CD14-positive monocyte (primary cell): Measurements from ENCODE around the gene GALNT14. TPM values are rescaled to one million over a fixed set of nuclear protein-coding genes. Genes with fewer than 3 reads are reported as not detected.

ENCODE experiments used
- DNase-seq, 3 donors: peaks; one replicate each; pipeline ENCODE4 v3.0.0-alpha.2; 2011 to 2022
- H2AFZ ChIP-seq: 2 replicates; pipeline ENCODE4 v1.6.0; 2012; ENCODE audit warnings: mild to moderate bottlenecking, low read depth, low read length, inconsistent platforms; ENCODE audit not compliant: insufficient read depth, poor library complexity, severe bottlenecking
- H3K27ac ChIP-seq, 2 donors: 1 replicate in 1 of 2; 2 replicates in 1 of 2; pipeline ENCODE4 v1.5.1; 2012 to 2013; ENCODE audit warnings: low read length in 2 of 2, control low read depth in 1 of 2, inconsistent platforms in 1 of 2, low read depth in 1 of 2, mild to moderate bottlenecking in 1 of 2
- H3K27me3 ChIP-seq, 2 donors: one replicate each; pipeline versions ENCODE4 v1.6.0 to v1.6.1; 2011 to 2013; ENCODE audit warnings: low read length in 2 of 2; ENCODE audit not compliant: control insufficient read depth in 2 of 2, insufficient read depth in 2 of 2
- H3K36me3 ChIP-seq, 2 donors: replicated peaks in 1 of 2; 1 replicate in 1 of 2; 2 replicates in 1 of 2; pipeline versions ENCODE4 v1.5.1 to v1.6.1; 2012 to 2013; ENCODE audit warnings: low read length in 2 of 2, control low read depth in 1 of 2, inconsistent platforms in 1 of 2, mild to moderate bottlenecking in 1 of 2; ENCODE audit not compliant: insufficient read depth in 2 of 2, control insufficient read depth in 1 of 2
- H3K4me1 ChIP-seq, 2 donors: 1 replicate in 1 of 2; 2 replicates in 1 of 2; pipeline versions ENCODE4 v1.5.1 to v1.6.1; 2012 to 2013; ENCODE audit warnings: low read length in 2 of 2, control low read depth in 1 of 2, inconsistent platforms in 1 of 2, mild to moderate bottlenecking in 1 of 2, moderate library complexity in 1 of 2; ENCODE audit not compliant: insufficient read depth in 2 of 2, control insufficient read depth in 1 of 2
- H3K4me2 ChIP-seq: replicated peaks from 2 replicates; pipeline ENCODE3; 2012; ENCODE audit warnings: low read length, moderate library complexity, mild to moderate bottlenecking; ENCODE audit not compliant: poor library complexity, severe bottlenecking; ENCODE audit errors: extremely low read depth
- H3K4me3 ChIP-seq, 3 experiments: fragments of 200-600 bp in 1 of 3; sonication (generic) in 1 of 3; replicated peaks in 1 of 3; 1 replicate in 2 of 3; 2 replicates in 1 of 3; pipeline ENCODE4 v1.5.1; 2011 to 2013; ENCODE audit warnings: low read length in 3 of 3, mild to moderate bottlenecking in 3 of 3, control low read depth in 2 of 3, low read depth in 2 of 3, inconsistent platforms in 1 of 3, moderate library complexity in 1 of 3
- H3K79me2 ChIP-seq: 2 replicates; pipeline ENCODE4 v1.6.0; 2012; ENCODE audit warnings: mild to moderate bottlenecking, control low read depth, inconsistent platforms, low read length, moderate library complexity; ENCODE audit not compliant: insufficient read depth
- H3K9ac ChIP-seq: 2 replicates; pipeline ENCODE4 v1.6.0; 2017; ENCODE audit warnings: low read length, mild to moderate bottlenecking; ENCODE audit not compliant: insufficient read depth, poor library complexity, severe bottlenecking
- H3K9me3 ChIP-seq, 2 donors: replicated peaks in 1 of 2; 1 replicate in 1 of 2; 2 replicates in 1 of 2; pipeline versions ENCODE4 v1.5.1 to v1.6.1; 2012 to 2013; ENCODE audit warnings: low read length in 2 of 2, control low read depth in 1 of 2; ENCODE audit not compliant: control insufficient read depth in 1 of 2, insufficient read depth in 1 of 2
- H4K20me1 ChIP-seq: 2 replicates; pipeline ENCODE4 v1.6.0; 2012; ENCODE audit warnings: mild to moderate bottlenecking, low read length, control low read depth, moderate library complexity; ENCODE audit not compliant: insufficient read depth
- H3K27ac Mint-ChIP-seq, 7 donors: one replicate each; pipeline ENCODE4 v1.8.0; 2020; ENCODE audit warnings: mild to moderate bottlenecking in 7 of 7, mixed read lengths in 7 of 7, moderate library complexity in 6 of 7, inconsistent platforms in 2 of 7
- H3K27me3 Mint-ChIP-seq, 3 donors: one replicate each; pipeline ENCODE4 v1.8.0; 2021 to 2022; ENCODE audit warnings: low read depth in 3 of 3, mild to moderate bottlenecking in 3 of 3, mixed read lengths in 3 of 3, moderate library complexity in 3 of 3, inconsistent platforms in 1 of 3
- H3K36me3 Mint-ChIP-seq, 2 donors: one replicate each; pipeline ENCODE4 v1.8.0; 2020; ENCODE audit warnings: mixed read lengths in 2 of 2, inconsistent platforms in 1 of 2, mild to moderate bottlenecking in 1 of 2
- H3K4me1 Mint-ChIP-seq: one replicate; pipeline ENCODE4 v1.8.0; 2020; ENCODE audit warnings: mild to moderate bottlenecking, mixed read lengths
- H3K4me3 Mint-ChIP-seq, 2 donors: one replicate each; pipeline ENCODE4 v1.8.0; 2020; ENCODE audit warnings: mild to moderate bottlenecking in 2 of 2, mixed read lengths in 2 of 2, moderate library complexity in 1 of 2
- H3K9me3 Mint-ChIP-seq, 7 donors: one replicate each; pipeline ENCODE4 v1.8.0; 2020 to 2022; ENCODE audit warnings: mixed read lengths in 7 of 7, mild to moderate bottlenecking in 6 of 7, moderate library complexity in 6 of 7, inconsistent platforms in 2 of 7
- CTCF ChIP-seq: fragments of 200-600 bp; IDR thresholded peaks from one replicate; pipeline ENCODE4 v1.8.0; 2022; ENCODE audit warnings: antibody characterized with exemption, mild to moderate bottlenecking
- WGBS: methylation state at CpG from one replicate; pipeline ENCODE4 v1.1.5; 2013; ENCODE audit warnings: missing lambda C conversion rate; ENCODE audit not compliant: insufficient coverage; 5-methylcytosine and 5-hydroxymethylcytosine counted together
- intact Hi-C, 2 donors: fragments of 100-400 bp; cut with micrococcal nuclease; formaldehyde crosslinking; loops; one replicate each; pipeline versions ENCODE4 v1.15.0 to v1.15.1; 2023
- polyA plus RNA-seq, 3 donors: library from polyadenylated mRNA; depleted of rRNA in 1 of 3; unstranded in 2 of 3; stranded (reverse) in 1 of 3; fragments of 300-500 nt in 2 of 3; fragments of >200 nt in 1 of 3; fragmentation: Illumina TruSeq in 2 of 3; gene quantifications; 1 replicate in 2 of 3; 2 replicates in 1 of 3; pipeline ENCODE4 v1.2.3, GENCODE V29; 2012 to 2021

Gene GALNT14
- polyA plus RNA-seq, 3 donors: 0.33 TPM; not detected in 2

- Histone ChIP-seq H3K27me3 (no peaks in the 10 kb centered on the region), H4K20me1 (no peaks in the 10 kb centered on the region), H3K79me2 (no peaks in the 10 kb centered on the region), H3K36me3 (no peaks in the 10 kb centered on the region), H2AFZ (no peak overlapping the region), H3K9me3 (no peaks in the 10 kb centered on the region), H3K4me2 (no peak overlapping the region), H3K4me1 (no peaks in the 10 kb centered on the region), H3K27ac (no peak overlapping the region), H3K4me3 (no peak overlapping the region), H3K9ac (no peak overlapping the region)
- Mint-ChIP-seq H3K4me1 (no peaks in the 10 kb centered on the region), H3K27me3 (no peaks in the 10 kb centered on the region), H3K27ac (no peak overlapping the region), H3K36me3 (no peaks in the 10 kb centered on the region), H3K9me3 (no peaks in the 10 kb centered on the region), H3K4me3 (no peak overlapping the region)
- intact Hi-C loops: no loop called here
- no peak for TF ChIP-seq CTCF
- no peak for DNase-seq
- WGBS: 94% methylated on average over 2 of the region's 2 CpGs
These were observed 148.1 kb downstream of the GALNT14 start for GRCh38 chr2:30990176-30990575.

- no peak overlapping the region for H3K4me2 ChIP-seq
- H3K9ac ChIP-seq: no peak overlapping the region
- intact Hi-C loops: no loop called here
- H3K9me3 ChIP-seq: no peaks in the 10 kb centered on the region
- DNase-seq: no peak
- Mint-ChIP-seq H3K36me3 (no peaks in the 10 kb centered on the region), H3K9me3 (no peaks in the 10 kb centered on the region), H3K27me3 (peaks cover 0 to 2% (median 0%) of the 10 kb centered on the region in 3 donors), H3K27ac (no peak overlapping the region), H3K4me1 (no peaks in the 10 kb centered on the region), H3K4me3 (no peak overlapping the region)
- H3K4me3 ChIP-seq: no peak overlapping the region
- no CpG with 5 or more reads among the region's 1 CpG for WGBS
- H4K20me1 ChIP-seq: no peaks in the 10 kb centered on the region
- H3K79me2 ChIP-seq: no peaks in the 10 kb centered on the region
- no peaks in the 10 kb centered on the region for H3K27me3 ChIP-seq
- TF ChIP-seq CTCF: no peak
- H3K4me1 ChIP-seq: no peaks in the 10 kb centered on the region
- H3K36me3 ChIP-seq: no peaks in the 10 kb centered on the region
- no peak overlapping the region for H3K27ac ChIP-seq
- no peak overlapping the region for H2AFZ ChIP-seq
These were observed 148.5 kb downstream of the GALNT14 start for GRCh38 chr2:30989746-30990145.
